ENCODE results near the gene RNF217.

GRCh38 chr6:125094563-125094962 is 132.3 kb downstream of the RNF217 start:
- TF ChIP-seq CTCF (IDR thresholded peaks at IDR 0.05; ENCODE audit: insufficient read depth, low read length) (no peak), POLR2AphosphoS5 (IDR thresholded peaks at IDR 0.05; ENCODE audit: low read depth) (no peak), SPI1 (IDR thresholded peaks at IDR 0.05; ENCODE audit: borderline replicate concordance, low read depth) (no peak), GABPA (IDR thresholded peaks at IDR 0.05; ENCODE audit: low read depth) (no peak)
